CD4-positive, alpha-beta T cell (primary cell): ENCODE results near the gene CERS6. TPM values are rescaled to one million over a fixed set of nuclear protein-coding genes. Genes with fewer than 3 reads are reported as not detected.

Experiments used
- ATAC-seq: fragments of 200-7000 bp; cut with Tn5 transposase; one replicate; pipeline ENCODE4 v1.10.0; 2022; ENCODE audit warnings: mild to moderate bottlenecking; ENCODE audit not compliant: poor library complexity
- CTCF ChIA-PET: fragments of 350-600 bp; sonication (Branson Sonifier 250); formaldehyde crosslinking; loops from one replicate; lab custom pipeline; 2021; ENCODE audit warnings: antibody characterized with exemption, inconsistent platforms; lab: Charles Lee
- POLR2A ChIA-PET: fragments of 350-600 bp; sonication (Branson Sonifier 250); formaldehyde crosslinking; loops from one replicate; lab custom pipeline; 2021; ENCODE audit warnings: antibody characterized with exemption, inconsistent platforms; lab: Charles Lee
- DNase-seq, 14 experiments: peaks; one replicate each; pipeline ENCODE4 v3.0.0-alpha.2; 2013 to 2020; ENCODE audit warnings: mixed read lengths in 2 of 14
- H3K27ac ChIP-seq, 2 donors: one replicate each; pipeline versions ENCODE4 v1.5.1 to v1.7.0; 2013; ENCODE audit warnings: low read length in 2 of 2, low read depth in 1 of 2, mild to moderate bottlenecking in 1 of 2
- H3K27me3 ChIP-seq, 2 experiments: 1 replicate in 1 of 2; 2 replicates in 1 of 2; pipeline versions ENCODE4 v1.6.1 to v1.7.0; 2013; ENCODE audit warnings: low read length in 2 of 2, control low read depth in 1 of 2, mild to moderate bottlenecking in 1 of 2, moderate library complexity in 1 of 2; ENCODE audit not compliant: insufficient read depth in 2 of 2, control insufficient read depth in 1 of 2
- H3K36me3 ChIP-seq: one replicate; pipeline ENCODE4 v1.6.1; 2013; ENCODE audit warnings: low read length, control low read depth; ENCODE audit not compliant: insufficient read depth
- H3K4me1 ChIP-seq: one replicate; pipeline ENCODE4 v1.6.1; 2013; ENCODE audit warnings: low read length, control low read depth; ENCODE audit not compliant: insufficient read depth
- H3K4me3 ChIP-seq: one replicate; pipeline ENCODE4 v1.5.1; 2013; ENCODE audit warnings: mild to moderate bottlenecking, low read length, moderate library complexity
- H3K9me3 ChIP-seq, 2 experiments: 1 replicate in 1 of 2; 2 replicates in 1 of 2; pipeline versions ENCODE4 v1.6.1 to v1.7.0; 2013; ENCODE audit warnings: low read length in 2 of 2, mild to moderate bottlenecking in 2 of 2, control low read depth in 1 of 2, moderate library complexity in 1 of 2; ENCODE audit not compliant: control insufficient read depth in 1 of 2, insufficient read depth in 1 of 2
- H3K27ac Mint-ChIP-seq: one replicate; pipeline ENCODE4 v1.8.0; 2020; ENCODE audit warnings: mixed read lengths
- H3K27me3 Mint-ChIP-seq: one replicate; pipeline ENCODE4 v1.8.0; 2021; ENCODE audit warnings: mixed read lengths
- H3K36me3 Mint-ChIP-seq: one replicate; pipeline ENCODE4 v1.8.0; 2021; ENCODE audit warnings: low read depth, mixed read lengths
- H3K4me1 Mint-ChIP-seq: one replicate; pipeline ENCODE4 v1.8.0; 2021; ENCODE audit warnings: low read depth, mixed read lengths
- H3K4me3 Mint-ChIP-seq: one replicate; pipeline ENCODE4 v1.8.0; 2020; ENCODE audit warnings: mild to moderate bottlenecking, mixed read lengths
- H3K9me3 Mint-ChIP-seq: one replicate; pipeline ENCODE4 v1.8.0; 2020; ENCODE audit warnings: mixed read lengths
- intact Hi-C, 2 experiments: fragments of 100-400 bp; cut with DNase I in 1 of 2; cut with micrococcal nuclease in 1 of 2; formaldehyde crosslinking; loops; one replicate each; pipeline versions ENCODE4 v1.15.1 to v1.9.0; 2023 to 2025; cut with DNase I, micrococcal nuclease
- total RNA-seq, 174 experiments: library from RNA in 2 of 174; stranded (reverse) in 2 of 174; gene quantifications; one replicate each; pipeline ENCODE4 v1.2.3 and lab custom pipeline; 2021 to 2026
- TF ChIP-seq, protein P1 (sequence below): fragments of 200-600 bp; IDR thresholded peaks from one replicate; pipeline ENCODE4 v1.8.0; 2022; ENCODE audit warnings: antibody characterized with exemption, mild to moderate bottlenecking

Gene CERS6
- total RNA-seq, 2 experiments from 2014 or later = 16.9 to 17.9 TPM

GRCh38 chr2:168758970-168759820, 303.1 kb downstream of the CERS6 start:
- TF ChIP-seq, protein P1, sequence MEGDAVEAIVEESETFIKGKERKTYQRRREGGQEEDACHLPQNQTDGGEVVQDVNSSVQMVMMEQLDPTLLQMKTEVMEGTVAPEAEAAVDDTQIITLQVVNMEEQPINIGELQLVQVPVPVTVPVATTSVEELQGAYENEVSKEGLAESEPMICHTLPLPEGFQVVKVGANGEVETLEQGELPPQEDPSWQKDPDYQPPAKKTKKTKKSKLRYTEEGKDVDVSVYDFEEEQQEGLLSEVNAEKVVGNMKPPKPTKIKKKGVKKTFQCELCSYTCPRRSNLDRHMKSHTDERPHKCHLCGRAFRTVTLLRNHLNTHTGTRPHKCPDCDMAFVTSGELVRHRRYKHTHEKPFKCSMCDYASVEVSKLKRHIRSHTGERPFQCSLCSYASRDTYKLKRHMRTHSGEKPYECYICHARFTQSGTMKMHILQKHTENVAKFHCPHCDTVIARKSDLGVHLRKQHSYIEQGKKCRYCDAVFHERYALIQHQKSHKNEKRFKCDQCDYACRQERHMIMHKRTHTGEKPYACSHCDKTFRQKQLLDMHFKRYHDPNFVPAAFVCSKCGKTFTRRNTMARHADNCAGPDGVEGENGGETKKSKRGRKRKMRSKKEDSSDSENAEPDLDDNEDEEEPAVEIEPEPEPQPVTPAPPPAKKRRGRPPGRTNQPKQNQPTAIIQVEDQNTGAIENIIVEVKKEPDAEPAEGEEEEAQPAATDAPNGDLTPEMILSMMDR = peak; percentile 77
- H3K36me3 Mint-ChIP-seq = peaks cover 7% of the 10 kb centered on the region
- Histone ChIP-seq H3K27me3 (no peaks in the 10 kb centered on the region), H3K36me3 (peaks cover 2% of the 10 kb centered on the region), H3K4me1 (peaks cover 37% of the 10 kb centered on the region), H3K9me3 (no peaks in the 10 kb centered on the region), H3K4me3 (no peak overlapping the region), H3K27ac (no peak overlapping the region)
- H3K27me3 Mint-ChIP-seq = no peaks in the 10 kb centered on the region
- ChIA-PET POLR2A (interaction anchor here (0.6 kb wide), 1 partner anchor 585 kb away, joined by 4 read pairs; no protein-coding TSS in a partner anchor), CTCF (interaction anchor here (0.8 kb wide), 1 partner anchor 413 kb away, joined by 4 read pairs; no protein-coding TSS in a partner anchor)
- intact Hi-C loops = loop anchor here (1.0 to 10.0 kb wide), 4 partner anchors 52 to 622 kb away; partner anchors contain the start of gene CERS6 (in 2 of the 2)
- no peak overlapping the region for H3K27ac Mint-ChIP-seq
- no peaks in the 10 kb centered on the region for H3K9me3 Mint-ChIP-seq
- ATAC-seq (peak; percentile 72), DNase-seq (peak in 7 of 14 experiments; percentile 8 to 70 (median 33))
- peaks cover 50% of the 10 kb centered on the region for H3K4me1 Mint-ChIP-seq
- no peak overlapping the region for H3K4me3 Mint-ChIP-seq

DNA sequence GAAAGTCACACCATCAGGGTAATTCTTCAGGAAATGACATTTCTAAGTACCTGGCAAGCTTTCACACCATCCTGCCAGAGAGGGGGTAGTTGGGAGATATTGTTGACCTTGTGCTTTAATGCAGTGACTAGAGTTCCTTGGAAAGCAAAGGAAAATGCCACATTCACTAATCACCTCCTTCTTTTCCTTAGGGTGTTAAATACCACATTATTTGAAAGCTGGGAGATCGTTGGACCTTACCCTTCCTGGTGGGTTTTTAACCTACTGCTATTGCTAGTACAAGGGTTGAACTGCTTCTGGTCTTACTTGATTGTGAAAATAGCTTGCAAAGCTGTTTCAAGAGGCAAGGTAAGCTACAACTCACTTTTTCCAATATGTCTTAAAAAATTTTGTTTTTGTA, 309.3 kb downstream of the CERS6 start:
- Histone ChIP-seq H3K36me3 (no peaks in the 10 kb centered on the region), H3K9me3 (no peaks in the 10 kb centered on the region), H3K4me1 (no peaks in the 10 kb centered on the region), H3K27ac (no peak overlapping the region), H3K27me3 (no peaks in the 10 kb centered on the region), H3K4me3 (no peak overlapping the region)
- no peak overlapping the region for H3K4me3 Mint-ChIP-seq
- POLR2A ChIA-PET = no interaction called here
- peaks cover 56% of the 10 kb centered on the region for H3K36me3 Mint-ChIP-seq
- no peak overlapping the region for H3K27ac Mint-ChIP-seq
- H3K9me3 Mint-ChIP-seq = no peaks in the 10 kb centered on the region
- TF ChIP-seq, protein P1 = no peak
- H3K27me3 Mint-ChIP-seq = no peaks in the 10 kb centered on the region
- CTCF ChIA-PET = no interaction called here
- intact Hi-C loops = loop anchor here in 1 of 2 experiments (10.0 kb wide), 1 partner anchor 149 kb away; no protein-coding TSS in a partner anchor
- DNase-seq (no peak), ATAC-seq (no peak)
- H3K4me1 Mint-ChIP-seq = no peaks in the 10 kb centered on the region

GRCh38 chr2:168766600-168766999, 310.5 kb downstream of the CERS6 start:
- no peak overlapping the region for H3K27ac ChIP-seq
- ATAC-seq (no peak), DNase-seq (no peak)
- no peak overlapping the region for H3K4me3 Mint-ChIP-seq
- CTCF ChIA-PET = no interaction called here
- intact Hi-C loops = loop anchor here in 1 of 2 experiments (10.0 kb wide), 1 partner anchor 148 kb away; no protein-coding TSS in a partner anchor
- no peak overlapping the region for H3K4me3 ChIP-seq
- peaks cover 68% of the 10 kb centered on the region for H3K36me3 Mint-ChIP-seq
- no peaks in the 10 kb centered on the region for H3K27me3 Mint-ChIP-seq
- no peaks in the 10 kb centered on the region for H3K36me3 ChIP-seq
- no peaks in the 10 kb centered on the region for H3K27me3 ChIP-seq
- TF ChIP-seq, protein P1 = no peak
- POLR2A ChIA-PET = no interaction called here
- H3K9me3 ChIP-seq = no peaks in the 10 kb centered on the region
- H3K4me1 Mint-ChIP-seq = no peaks in the 10 kb centered on the region
- H3K27ac Mint-ChIP-seq = no peak overlapping the region
- H3K9me3 Mint-ChIP-seq = no peaks in the 10 kb centered on the region
- H3K4me1 ChIP-seq = no peaks in the 10 kb centered on the region
